Measurements from ENCODE around the gene SCMH1. TPM values are rescaled to one million over a fixed set of nuclear protein-coding genes. Genes with fewer than 3 reads are reported as not detected.

The SCMH1 gene
- total RNA-seq, 1 donor from 2014 or later: 8.2 TPM

GRCh38 chr1:41100170-41100569 lies 141.9 kb downstream of the SCMH1 start:
- DNase-seq (ENCODE audit: low read depth in 2 of 2): no peak

GRCh38 chr1:41098730-41099460 lies 143.2 kb downstream of the SCMH1 start:
- no peak for DNase-seq (ENCODE audit: low read depth in 2 of 2)

GRCh38 chr1:41097105-41097504 lies 145.0 kb downstream of the SCMH1 start:
- no peak for DNase-seq (ENCODE audit: low read depth in 2 of 2)

DNA sequence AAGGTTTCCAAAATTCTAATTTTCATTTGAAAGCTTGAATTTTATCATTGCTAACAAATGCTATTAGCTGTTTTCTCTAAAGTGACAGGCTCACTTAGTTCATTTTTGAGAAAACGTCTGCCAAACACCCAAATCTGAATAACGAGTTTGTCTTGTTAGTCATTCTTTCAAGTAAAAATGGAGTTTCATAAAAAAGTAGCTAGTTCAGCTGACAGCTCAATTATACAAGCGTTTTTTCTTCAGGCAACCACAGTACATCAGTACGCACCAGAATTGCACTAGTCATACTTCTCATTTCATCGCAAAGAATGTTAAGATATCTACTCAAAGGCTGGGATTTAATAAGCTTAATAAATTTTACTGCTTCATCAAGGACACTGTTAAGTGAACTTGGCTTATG lies 148.3 kb downstream of the SCMH1 start:
- DNase-seq (ENCODE audit: low read depth in 2 of 2): no peak

- no peak for DNase-seq (ENCODE audit: low read depth in 2 of 2)
Observed at GRCh38 chr1:41086921-41087320, 155.2 kb downstream of the SCMH1 start.

DNA sequence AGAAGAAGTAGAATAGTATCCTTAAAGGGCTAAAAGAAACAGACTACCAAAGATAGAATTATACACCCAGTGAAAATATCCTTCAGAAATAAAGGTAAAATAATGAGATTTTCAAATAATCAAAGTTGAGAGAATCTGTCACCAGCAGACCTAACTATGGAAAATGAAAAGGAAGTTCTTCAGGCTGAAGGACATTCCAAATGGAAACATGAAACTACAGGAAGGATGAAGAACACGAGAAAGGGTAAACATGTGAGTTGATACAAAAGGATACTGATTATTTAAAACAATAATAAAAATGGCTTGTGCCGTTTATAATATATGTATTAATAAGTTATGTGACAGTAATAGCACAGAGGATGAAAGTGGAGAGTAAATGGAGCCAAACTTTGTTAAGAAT lies 163.5 kb downstream of the SCMH1 start:
- peak in 1 of 2 donors; percentile 56 for DNase-seq (ENCODE audit: low read depth in 2 of 2)

GRCh38 chr1:41078193-41078592 lies 163.9 kb downstream of the SCMH1 start:
- no peak for DNase-seq (ENCODE audit: low read depth in 2 of 2)

DNA sequence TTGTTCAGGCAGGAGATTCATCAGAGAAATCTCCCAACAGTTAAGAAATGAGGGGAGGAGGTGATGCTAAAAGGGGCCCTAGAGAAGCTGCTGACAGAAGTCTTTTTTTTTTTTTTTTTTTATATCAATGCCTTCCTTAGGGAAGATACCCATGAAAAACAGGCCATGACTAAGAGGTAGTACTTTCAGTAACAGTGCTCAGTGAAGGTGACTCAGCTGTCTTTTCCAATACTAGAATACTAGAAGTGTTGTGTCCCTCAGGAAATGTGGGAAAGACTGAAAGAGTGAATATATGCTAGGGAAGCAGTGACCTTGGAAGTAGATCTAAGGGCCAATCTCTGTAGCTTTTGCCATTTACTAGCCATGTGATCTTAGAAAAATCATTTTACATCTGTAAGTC lies 168.1 kb downstream of the SCMH1 start:
- DNase-seq (ENCODE audit: low read depth in 2 of 2): peak in 1 of 2 donors; percentile 47

- DNase-seq (ENCODE audit: low read depth in 2 of 2): peak in 1 of 2 donors; percentile 24
Observed at GRCh38 chr1:41072051-41072450, 170.1 kb downstream of the SCMH1 start.

GRCh38 chr1:41056907-41057306 lies 185.2 kb downstream of the SCMH1 start:
- no peak for DNase-seq (ENCODE audit: low read depth in 2 of 2)

DNA sequence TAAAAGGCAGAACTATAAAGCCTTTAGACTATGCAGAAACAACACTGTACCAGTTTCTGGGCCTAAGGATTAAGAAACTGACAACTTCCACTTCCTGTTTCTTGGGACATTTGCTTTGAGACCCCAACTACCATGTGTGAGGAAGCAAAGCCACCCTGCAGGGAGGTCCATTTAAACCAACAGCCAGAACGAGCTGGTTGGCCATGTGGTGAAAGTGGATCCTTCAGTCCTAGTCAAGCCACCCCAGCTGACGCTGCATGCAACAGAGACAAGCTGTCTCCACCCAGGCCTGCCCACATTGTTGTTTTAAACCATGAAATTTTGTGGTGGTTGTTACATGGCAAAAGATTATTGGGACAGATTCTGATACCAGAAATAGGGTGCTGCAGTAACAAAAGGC lies 188.8 kb downstream of the SCMH1 start:
- no peak for DNase-seq (ENCODE audit: low read depth in 2 of 2)

DNA sequence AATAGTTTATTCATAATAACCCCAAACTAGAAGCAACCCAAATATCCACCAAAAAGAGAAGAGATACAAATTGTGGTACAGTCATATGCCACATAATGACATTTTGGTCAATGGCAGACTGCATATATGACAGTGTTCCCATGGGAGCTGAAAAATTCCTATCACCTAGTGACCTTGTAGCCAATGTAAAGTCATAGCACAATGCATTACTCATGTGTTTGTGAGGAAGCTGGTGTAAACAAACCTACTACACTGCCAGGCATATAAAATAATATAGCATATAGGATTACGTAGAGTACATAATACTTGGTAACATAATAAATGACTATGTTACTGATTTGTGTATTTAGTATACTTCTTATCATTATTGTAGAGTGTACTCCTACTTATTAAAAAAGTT lies 191.1 kb downstream of the SCMH1 start:
- peak in 1 of 2 donors; percentile 45 for DNase-seq (ENCODE audit: low read depth in 2 of 2)

DNA sequence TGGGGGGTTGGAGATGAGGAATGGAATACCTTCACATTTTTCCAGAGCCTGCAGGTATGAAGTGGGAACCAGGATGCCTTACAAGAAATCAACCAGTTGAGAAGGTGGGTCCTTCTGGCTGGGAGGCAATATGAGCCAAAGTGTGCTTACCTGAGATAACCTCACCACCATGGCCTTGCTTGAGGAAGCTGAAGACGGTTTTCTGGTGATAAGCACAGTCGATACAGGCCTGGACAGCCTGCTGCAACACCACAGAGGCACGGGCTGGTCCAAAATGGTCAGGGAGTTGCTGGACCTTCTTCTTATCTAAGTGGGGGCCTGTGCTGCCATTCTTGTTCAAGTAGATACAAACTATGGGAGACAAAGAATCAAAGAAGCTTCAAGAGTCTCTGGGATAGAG lies 193.6 kb downstream of the SCMH1 start:
- no peak for DNase-seq (ENCODE audit: low read depth in 2 of 2)

- DNase-seq (ENCODE audit: low read depth in 2 of 2): no peak
Observed at GRCh38 chr1:41046347-41046775, 195.7 kb downstream of the SCMH1 start.

- peak in 1 of 2 donors; percentile 90 for DNase-seq (ENCODE audit: low read depth in 2 of 2)
Observed at GRCh38 chr1:41045740-41046139, 196.4 kb downstream of the SCMH1 start.

- peak in 1 of 2 donors; percentile 62 for DNase-seq (ENCODE audit: low read depth in 2 of 2)
Observed at GRCh38 chr1:41044187-41044586, 197.9 kb downstream of the SCMH1 start.

DNA sequence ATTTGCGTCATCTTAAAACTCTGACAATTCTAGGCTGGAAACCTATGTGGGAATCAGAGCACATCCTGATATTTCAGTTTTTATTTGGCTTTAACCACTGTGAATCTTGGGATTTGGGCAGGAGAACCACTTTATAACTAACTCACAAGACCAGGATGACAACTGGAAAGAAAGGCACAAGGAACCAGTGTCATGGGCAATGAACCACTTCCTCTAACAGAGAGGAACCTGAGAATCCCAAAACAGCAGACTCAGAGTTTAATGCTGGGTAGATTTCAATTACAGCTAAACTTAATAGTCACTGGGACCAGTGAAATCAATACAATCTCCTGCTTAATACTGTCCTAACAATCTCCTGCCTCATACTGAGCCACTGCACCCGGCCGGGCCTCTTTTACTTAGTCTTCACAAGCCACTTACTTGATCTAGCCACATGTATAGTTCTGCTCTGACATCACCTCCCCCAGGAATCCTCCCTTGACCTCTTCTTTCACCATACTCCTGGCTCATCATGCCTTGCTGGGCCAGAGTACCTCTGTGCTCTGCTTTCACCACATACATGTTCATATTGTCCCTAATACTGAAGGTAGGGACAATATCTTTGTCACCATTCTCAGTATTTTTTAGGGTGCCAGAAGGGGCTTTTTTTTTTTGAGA lies 200.4 kb downstream of the SCMH1 start:
- DNase-seq (ENCODE audit: low read depth in 2 of 2): no peak

GRCh38 chr1:41038110-41038509 lies 204.0 kb downstream of the SCMH1 start:
- DNase-seq (ENCODE audit: low read depth in 2 of 2): no peak

DNA sequence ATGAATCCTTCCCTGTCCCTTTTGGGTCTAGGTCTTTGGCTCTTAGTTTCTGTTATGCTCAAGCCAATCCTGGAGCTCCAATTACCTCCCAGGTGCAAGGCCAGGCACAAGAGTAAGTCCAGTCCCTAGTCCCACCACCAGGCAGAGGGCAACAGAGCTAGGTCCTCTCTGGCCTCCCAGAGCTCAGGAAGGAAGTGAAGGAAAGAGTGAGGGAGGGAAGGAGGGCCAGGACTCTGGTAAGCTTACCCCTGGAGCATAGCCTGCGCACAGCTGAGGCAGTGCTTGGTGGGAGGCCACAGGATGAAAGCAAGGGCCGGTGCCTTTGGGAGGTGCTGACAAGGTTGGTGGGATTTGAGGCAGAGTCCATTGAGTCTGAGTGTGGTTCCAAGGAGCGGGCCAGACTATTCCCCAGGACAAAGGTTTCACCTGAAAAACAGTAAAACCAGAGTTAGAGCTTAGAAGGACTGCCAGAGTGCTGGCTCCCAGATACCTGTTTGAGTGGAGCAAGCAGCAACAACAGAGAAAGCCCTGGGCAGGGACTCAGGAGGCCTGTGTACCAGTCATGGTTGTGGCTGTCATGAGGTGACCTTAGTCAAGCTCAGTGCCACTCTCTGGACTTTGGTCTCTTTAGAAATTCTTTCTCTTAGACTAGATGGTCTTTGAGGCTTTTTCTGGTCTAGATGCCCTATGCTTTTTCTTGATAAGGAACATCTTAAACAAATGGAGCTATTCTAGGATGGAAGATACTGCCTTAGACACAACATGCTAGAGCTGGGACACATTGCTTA lies 204.8 kb downstream of the SCMH1 start:
- DNase-seq (ENCODE audit: low read depth in 2 of 2): no peak

DNA sequence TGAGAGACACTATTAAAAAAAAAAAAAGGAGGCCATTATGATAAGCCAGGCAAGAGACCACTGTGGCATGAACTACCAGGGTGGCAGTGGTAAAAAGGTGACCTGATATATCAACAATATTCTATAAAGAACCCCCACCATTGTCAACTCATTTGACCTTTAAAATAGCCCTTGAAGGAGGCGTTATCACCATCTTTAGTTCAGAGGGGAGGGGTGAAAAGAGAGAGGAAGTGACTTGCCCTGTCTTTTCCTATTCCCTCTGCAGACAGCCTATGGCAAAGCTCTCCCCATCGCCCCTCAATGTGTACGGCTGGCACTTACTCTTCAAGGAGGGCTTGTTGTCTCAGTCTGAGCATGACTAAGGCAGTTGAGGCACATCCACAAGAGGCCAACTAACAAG lies 208.8 kb downstream of the SCMH1 start:
- DNase-seq (ENCODE audit: low read depth in 2 of 2): no peak

DNA sequence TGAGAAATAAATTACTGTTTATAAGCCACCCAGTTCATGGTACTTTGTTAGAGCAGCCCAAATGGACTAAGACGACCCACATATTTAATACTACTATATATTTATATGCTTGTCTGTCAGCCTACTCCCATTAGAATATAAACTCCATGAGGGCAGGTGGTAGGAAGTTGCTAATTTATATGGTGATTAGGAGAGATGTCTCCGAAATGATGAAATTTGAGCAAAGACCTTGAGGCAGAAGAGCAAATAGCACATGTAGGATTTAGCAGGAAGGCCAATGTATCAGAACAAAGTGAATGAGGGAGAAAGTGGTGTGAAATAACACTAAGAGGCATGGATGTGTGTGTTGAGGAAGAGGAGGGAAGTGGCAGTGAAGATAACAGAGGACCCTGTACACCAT lies 210.0 kb downstream of the SCMH1 start:
- no peak for DNase-seq (ENCODE audit: low read depth in 2 of 2)

DNA sequence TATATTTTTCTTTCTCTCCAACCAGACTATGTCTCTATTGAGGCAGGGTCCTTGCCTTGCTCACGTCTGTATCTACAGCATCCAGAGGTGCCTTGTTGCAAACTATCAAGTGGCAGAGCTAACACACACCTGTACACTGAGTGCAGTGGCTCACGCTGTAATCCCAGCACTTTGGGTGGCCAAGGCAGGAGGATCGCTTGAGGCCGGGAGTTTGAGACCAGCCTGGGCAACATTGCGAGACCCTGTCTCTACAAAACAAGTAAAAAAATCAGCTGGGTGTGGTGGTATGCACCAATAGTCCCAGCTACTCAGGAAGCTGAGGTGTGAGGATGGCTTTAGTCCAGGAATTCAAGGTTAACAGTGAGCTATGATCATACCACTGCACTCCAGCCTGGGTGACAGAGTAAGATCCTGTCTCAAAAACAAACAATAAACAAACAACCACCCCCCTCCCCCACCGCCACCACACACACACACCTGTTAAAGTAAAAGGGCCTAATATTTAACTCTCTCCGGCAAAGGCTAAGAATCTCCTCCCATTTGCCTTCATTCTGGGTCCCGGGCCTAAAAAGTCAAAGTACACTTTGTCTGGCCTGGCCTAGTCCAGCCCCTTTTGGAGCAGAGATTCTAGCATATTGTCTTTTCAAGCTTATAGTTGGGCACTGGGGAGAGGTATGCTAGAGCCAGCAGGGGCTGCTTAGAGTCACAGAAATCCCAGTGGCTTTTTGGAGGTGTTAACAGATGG lies 211.1 kb downstream of the SCMH1 start:
- no peak for DNase-seq (ENCODE audit: low read depth in 2 of 2)

Data from dermis microvascular lymphatic vessel endothelial cell (primary cell).